ENCODE measurements around the gene ZNF469.
"Not testable (repeated sequence)": the region's sequence is repeated elsewhere in the genome, so short reads cannot be mapped to it uniquely, and the experiment has no call there.

ZNF469 gene

DNA sequence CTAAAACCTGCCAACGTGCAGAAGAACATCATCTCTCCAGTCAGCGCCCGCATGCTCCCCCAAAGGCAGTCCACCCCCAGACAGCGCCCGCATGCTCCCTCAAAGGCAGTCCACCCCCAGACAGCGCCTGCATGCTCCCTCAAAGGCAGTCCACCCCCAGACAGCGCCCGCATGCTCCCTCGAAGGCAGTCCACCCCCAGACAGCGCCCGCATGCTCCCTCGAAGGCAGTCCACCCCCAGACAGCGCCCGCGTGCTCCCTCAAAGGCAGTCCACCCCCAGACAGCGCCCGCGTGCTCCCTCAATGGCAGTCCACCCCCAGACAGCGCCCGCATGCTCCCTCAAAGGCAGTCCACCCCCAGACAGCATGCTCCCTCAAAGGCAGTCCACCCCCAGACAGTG is 22.4 kb upstream of the ZNF469 start:
- DNase-seq (ENCODE audit: low read depth in 4 of 4, low spot score in 1 of 4) = not testable (repeated sequence)

DNA sequence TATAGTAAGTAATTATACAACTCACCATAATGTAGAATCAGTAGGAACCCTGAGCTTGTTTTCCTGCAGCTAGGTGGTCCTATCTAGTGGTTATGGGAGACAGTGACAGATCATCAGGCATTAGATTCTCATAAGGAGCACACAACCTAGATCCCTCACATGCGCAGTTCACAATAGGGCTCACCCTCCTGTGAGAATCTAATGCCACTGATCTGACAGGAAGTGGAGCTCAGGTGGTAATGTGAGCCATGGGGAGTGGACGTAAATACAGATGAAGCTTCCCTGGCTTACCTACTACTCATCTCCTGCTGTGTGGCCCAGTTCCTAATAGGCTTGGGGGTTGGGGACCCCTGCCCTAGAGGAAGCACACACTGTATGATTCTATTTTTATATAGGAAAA is 21.8 kb upstream of the ZNF469 start:
- DNase-seq (ENCODE audit: low read depth in 4 of 4, low spot score in 1 of 4) = no peak

DNA sequence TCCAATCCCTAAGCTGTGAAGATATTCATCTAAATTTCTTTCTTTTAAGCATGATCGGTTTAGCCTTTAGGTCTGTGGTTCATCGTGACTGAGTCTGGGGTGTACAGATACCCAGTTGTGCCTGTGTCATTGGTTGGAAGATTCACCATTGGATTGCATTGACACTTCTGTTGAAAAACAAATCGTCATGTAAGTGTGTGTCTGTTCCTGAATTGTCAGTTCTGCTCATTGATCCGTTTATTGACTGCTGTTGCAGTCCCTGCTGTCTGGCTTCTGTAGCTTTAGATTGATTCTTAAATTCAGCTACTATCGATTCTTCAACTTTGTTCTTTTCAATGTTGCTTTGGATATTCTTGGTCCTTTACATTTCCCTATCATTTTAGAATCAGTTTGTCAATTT is 21.0 kb upstream of the ZNF469 start:
- DNase-seq (ENCODE audit: low read depth in 4 of 4, low spot score in 1 of 4) = no peak

DNA sequence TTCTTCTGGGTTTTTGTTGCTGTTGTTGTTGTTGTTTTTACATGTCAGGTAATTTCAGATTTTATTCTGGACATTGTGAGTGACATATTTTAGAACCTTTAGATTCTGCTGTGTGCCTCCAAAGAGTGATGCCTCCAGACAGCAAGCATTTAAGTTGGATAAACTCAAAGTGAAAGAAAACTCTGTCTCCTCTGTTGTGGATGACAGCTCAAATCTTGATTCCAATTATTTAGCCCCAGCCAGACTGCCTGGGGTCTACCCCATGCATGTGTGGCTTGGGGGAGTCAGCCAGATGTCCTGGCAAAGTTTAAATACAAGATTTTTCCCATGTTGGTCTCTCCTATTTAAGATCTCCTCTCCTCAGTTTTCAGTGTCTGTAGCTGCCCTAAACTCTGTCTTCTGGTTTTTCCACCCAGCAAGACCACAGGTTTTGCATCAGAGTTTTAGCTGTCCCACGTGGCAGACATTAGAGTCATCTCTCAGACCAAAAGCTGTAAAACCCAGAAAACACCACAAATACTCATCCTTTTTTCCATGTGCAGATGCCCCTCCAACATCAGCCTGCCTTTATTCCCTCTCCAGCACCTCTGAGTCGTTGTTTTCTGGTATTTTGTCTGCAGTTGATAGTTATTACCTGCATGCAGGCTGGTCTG is 19.4 kb upstream of the ZNF469 start:
- DNase-seq (ENCODE audit: low read depth in 4 of 4, low spot score in 1 of 4) = no peak

DNA sequence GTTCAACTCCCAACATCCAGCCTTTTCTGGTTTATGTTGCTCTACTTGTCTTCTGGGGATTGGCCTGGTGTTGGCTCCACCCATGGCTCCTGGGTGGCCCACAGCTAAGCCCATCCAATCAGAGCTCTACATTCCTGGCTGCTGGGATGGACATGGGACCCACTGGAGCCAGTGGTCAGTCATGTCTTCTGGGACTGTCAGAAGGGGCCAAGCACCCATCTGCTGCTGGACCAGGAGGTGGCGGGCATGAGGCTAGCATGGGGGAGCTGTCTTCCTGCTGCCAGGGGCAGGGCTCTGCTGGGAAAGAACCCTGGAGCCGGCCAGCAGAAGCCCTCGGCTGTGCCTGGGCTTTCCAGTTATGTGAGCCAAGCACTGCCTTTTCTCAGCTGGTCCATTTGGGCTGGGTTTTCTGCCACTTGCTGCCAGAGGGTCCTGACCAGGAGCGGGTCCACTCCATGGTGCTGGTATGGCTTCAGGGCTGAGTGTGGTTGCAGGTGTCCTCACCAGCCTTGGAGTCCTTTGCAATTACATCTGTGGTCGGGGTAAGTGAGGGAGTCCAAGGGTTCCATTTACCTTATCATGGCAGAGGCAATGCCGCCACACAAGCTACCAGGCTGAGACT is 17.4 kb upstream of the ZNF469 start:
- no peak for DNase-seq (ENCODE audit: low read depth in 4 of 4, low spot score in 1 of 4)

- no peak for DNase-seq (ENCODE audit: low read depth in 4 of 4, low spot score in 1 of 4)
Observed at GRCh38 chr16:88366032-88366703, 16.6 kb upstream of the ZNF469 start.

DNA sequence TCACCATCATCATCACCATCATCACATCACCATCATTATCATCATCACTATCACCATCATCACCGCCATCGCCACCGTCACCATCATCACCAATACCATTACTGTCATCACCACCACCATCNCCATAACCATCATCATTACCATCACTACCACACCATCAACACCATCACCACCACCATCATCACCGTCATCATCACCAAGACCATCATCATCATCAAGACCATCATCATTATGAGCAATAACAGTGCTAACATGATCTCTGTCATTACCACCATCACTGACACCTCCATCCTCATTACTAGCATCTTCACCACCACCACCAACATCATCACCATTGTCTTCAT is 16.1 kb upstream of the ZNF469 start:
- DNase-seq (ENCODE audit: low read depth in 4 of 4, low spot score in 1 of 4) = no peak

DNA sequence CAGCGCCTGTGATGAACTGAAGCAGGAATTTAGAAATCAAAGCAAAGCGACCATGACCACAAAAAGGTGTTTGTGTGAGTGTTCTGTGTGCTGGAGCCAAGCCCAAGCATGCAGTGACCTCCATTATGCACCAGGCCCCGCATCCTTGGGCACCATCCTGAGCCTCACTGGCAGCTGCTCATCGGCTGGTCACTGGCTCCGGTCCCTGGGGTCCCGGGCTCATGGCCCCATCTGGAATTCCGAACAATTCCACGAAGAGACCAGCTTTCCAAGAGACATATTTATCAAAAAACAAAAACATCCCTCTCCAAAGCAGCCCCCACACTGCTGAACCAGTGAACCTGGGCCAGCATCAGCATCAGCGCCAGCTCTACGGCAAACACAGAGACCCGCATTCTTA is 15.2 kb upstream of the ZNF469 start:
- no peak for DNase-seq (ENCODE audit: low read depth in 4 of 4, low spot score in 1 of 4)

DNA sequence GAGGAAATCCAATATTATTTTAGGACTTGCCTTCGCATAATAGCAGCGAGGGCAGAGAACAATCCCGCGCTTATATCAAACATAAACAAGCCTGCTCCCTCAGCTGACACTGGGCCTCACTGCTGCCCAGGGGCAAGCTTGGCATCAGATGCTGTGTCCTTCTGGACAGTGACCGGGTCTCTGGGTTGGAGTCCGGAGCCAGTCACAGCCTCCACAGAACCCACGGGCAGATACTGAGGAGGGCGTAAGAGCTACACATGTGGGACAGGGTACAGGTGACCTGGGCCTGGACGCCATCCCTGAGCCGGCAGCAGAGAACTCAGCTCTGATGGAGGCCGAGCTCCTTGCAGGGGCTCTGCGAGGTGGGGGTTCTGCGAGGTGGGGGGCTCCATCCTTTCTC is 14.7 kb upstream of the ZNF469 start:
- no peak for DNase-seq (ENCODE audit: low read depth in 4 of 4, low spot score in 1 of 4)

DNA sequence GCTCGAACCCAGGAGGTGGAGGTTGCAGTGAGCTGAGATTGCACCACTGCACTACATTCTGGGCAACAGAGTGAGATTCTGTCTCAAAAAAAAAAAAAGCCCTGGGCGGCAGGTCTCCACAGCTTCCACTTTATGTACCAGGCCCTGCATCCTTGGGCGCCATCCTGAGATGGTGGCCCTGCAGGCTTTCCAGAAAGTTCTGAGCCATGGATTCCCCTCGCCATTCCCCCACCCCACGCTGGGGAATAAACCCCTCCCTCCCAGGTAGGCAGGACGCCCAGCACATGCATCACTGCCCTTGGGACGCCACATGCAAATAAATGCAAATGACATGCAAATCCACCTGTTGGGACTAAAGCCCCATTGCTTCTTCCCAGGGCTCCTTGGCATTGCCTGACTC is 13.8 kb upstream of the ZNF469 start:
- no peak for DNase-seq (ENCODE audit: low read depth in 4 of 4, low spot score in 1 of 4)

DNA sequence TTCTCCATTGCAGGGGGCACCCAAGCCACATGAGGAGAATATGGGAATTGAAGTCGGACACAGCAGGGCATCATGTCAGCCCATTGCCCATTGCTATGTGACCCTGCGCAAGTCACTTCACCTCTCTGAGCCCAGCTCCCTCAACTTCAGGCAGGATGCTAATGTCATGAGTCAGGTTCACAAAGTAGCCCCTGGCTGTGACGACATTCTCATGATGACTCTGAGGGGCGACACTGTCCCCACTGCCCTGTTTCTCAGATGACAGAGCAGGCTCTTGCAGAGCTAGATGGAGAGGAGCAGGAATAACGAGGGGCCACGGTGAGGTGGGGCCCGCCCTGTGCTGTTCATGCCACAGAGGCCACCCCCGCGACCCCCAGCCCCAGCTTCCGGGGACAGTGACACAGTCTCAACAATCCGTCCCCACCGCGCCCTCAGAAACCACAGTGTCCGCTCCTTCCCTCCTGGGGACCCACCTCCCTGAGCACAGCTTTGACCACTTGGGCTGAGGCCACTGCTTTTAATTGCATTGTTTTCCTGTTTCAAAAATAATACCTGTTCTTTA is 13.2 kb upstream of the ZNF469 start:
- no peak for DNase-seq (ENCODE audit: low read depth in 4 of 4, low spot score in 1 of 4)

GRCh38 chr16:88370365-88370764 is 12.4 kb upstream of the ZNF469 start:
- DNase-seq (ENCODE audit: low read depth in 4 of 4, low spot score in 1 of 4) = no peak

- DNase-seq (ENCODE audit: low read depth in 4 of 4, low spot score in 1 of 4) = no peak
Observed at GRCh38 chr16:88372522-88372921, 10.2 kb upstream of the ZNF469 start.

DNA sequence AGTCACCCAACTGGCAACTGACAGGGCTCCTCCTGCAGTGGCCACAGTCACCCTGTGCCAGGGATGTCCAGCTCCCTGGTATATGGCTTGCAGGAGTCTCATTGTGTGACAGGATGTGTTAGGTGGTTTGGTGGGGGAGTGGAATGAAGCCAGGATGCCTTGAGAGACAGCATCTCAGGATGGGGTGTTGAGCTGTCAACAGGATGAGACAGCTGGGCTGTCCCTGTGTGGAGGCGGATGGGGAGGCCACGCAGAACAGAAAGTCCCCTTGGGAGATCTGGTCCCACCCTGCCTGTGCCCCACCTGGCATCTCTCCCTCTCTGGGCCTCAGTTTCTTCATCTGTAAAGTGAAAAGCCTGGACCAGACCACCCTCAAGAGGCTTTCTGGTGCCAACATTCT is 9.5 kb upstream of the ZNF469 start:
- DNase-seq (ENCODE audit: low read depth in 4 of 4, low spot score in 1 of 4) = no peak

DNA sequence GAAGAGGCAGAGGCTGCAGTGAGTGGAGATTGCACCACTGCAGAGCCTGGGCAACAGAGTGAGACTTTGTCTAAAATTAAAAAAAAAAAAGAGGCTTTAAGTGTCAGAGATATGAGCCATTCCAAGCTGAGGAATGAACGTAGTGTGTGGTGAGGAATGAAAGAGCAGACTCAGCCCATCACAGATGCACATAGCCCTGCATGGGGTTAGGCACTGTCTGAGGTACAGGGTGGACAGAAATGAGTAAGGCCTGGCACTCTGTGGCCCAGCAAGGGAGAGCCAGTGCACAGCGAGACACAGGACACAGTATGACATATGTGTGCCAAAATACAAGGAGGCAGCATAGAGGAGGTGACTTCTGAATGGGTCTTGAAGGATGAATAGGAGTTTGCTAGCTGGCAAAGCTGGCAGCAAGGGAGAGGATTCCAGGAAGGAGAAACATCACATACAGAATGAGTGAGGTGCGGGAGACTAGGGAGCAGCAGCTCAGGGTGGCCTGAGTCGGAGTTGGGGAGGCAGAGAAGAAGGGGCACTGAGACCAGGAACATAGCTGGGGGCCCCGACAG is 8.7 kb upstream of the ZNF469 start:
- DNase-seq (ENCODE audit: low read depth in 4 of 4, low spot score in 1 of 4) = no peak

- DNase-seq (ENCODE audit: low read depth in 4 of 4, low spot score in 1 of 4) = no peak
Observed at GRCh38 chr16:88374736-88375135, 8.0 kb upstream of the ZNF469 start.

GRCh38 chr16:88375236-88375975 is 7.4 kb upstream of the ZNF469 start:
- no peak for DNase-seq (ENCODE audit: low read depth in 4 of 4, low spot score in 1 of 4)

GRCh38 chr16:88375996-88376834 is 6.5 kb upstream of the ZNF469 start:
- no peak for DNase-seq (ENCODE audit: low read depth in 4 of 4, low spot score in 1 of 4)

DNA sequence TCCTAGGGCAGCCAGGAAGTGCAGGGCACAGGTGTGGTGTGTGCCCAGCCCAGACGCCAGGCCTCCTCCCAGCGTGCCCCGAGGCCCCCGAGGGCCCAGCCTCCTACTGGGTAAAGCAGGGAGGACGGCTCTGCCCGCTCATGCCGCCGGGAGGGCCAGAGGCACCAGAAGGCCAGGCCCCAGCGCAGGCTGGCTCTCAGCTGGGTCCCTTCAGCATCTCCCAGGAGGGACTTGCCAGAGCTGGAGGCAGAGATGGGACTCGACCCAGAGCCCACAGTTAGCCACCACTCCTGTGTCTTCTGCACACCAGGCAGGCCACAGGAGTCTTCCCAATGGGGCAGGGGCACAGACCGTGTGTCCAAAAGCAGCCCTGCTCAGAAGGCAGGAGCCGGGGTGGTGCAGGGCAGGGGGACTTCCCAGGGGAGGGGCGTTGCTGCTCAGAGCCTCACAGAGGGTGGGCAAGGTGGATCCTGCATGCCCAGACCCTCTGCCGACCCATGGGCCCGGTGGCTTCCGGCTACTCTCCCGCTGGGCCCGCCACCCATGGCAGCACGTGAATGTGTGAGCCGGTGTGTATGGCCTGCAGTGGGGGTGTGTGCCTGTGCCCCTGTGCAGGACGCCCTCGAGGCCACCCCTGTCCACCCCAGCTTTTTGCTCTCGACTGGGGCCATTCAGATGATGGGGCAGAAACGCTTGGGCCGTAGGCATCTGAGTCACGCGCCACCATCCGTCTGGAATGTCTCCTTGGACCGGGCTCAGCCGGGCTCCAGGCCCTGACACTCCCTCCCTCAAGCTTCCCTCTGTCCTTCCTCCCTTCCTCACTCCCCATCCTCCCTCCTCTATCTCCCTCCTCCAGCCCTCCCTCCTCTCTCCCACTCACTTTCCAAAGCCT is 5.7 kb upstream of the ZNF469 start:
- DNase-seq (ENCODE audit: low read depth in 4 of 4, low spot score in 1 of 4) = no peak

GRCh38 chr16:88377961-88378360 is 4.8 kb upstream of the ZNF469 start:
- no peak for DNase-seq (ENCODE audit: low read depth in 4 of 4, low spot score in 1 of 4)

Measured in stimulated activated CD4-positive, alpha-beta T cell treated with anti-CD3 and anti-CD28 coated beads, Interleukin-1b, Interleukin-23, amount 100 ng/mL, for 24 hours (primary cell).